GM12801 (cell line): ENCODE data around the gene HLA-G.

Experiments used
- TF ChIP-seq, protein P1 (sequence below): IDR thresholded peaks from one replicate; pipeline ENCODE4 v1.5.1; 2011; ENCODE audit warnings: control low read depth; ENCODE audit not compliant: insufficient read length; ENCODE audit errors: extremely low read depth

The HLA-G gene

GRCh38 chr6:29793796-29794195 is 33.8 kb upstream of the HLA-G start:
- TF ChIP-seq, protein P1, sequence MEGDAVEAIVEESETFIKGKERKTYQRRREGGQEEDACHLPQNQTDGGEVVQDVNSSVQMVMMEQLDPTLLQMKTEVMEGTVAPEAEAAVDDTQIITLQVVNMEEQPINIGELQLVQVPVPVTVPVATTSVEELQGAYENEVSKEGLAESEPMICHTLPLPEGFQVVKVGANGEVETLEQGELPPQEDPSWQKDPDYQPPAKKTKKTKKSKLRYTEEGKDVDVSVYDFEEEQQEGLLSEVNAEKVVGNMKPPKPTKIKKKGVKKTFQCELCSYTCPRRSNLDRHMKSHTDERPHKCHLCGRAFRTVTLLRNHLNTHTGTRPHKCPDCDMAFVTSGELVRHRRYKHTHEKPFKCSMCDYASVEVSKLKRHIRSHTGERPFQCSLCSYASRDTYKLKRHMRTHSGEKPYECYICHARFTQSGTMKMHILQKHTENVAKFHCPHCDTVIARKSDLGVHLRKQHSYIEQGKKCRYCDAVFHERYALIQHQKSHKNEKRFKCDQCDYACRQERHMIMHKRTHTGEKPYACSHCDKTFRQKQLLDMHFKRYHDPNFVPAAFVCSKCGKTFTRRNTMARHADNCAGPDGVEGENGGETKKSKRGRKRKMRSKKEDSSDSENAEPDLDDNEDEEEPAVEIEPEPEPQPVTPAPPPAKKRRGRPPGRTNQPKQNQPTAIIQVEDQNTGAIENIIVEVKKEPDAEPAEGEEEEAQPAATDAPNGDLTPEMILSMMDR = no peak

GRCh38 chr6:29796026-29796425 is 31.6 kb upstream of the HLA-G start:
- TF ChIP-seq, protein P1 = no peak

DNA sequence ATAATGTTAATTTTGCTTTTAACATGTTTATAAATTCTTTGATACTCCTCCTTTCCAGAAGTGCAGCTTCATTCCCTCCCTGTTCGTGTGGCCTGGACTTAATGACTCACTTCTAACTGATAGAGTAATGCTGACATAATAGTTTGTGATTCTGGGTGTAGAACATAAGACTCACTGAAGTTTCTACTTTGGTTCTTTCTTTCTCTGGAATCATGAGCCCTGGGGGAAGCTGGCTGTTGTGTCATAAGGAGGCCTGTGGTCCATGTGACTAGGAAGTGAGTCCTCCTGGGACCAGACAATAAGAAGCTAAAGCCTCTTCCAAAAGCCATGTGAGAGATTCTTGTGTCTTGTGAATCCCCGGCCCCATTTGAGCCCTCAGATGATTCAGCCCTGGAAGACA is 30.5 kb upstream of the HLA-G start:
- TF ChIP-seq, protein P1 = no peak

GRCh38 chr6:29797966-29798365 is 29.7 kb upstream of the HLA-G start:
- TF ChIP-seq, protein P1 = no peak

GRCh38 chr6:29800254-29800653 is 27.4 kb upstream of the HLA-G start:
- TF ChIP-seq, protein P1 = no peak

DNA sequence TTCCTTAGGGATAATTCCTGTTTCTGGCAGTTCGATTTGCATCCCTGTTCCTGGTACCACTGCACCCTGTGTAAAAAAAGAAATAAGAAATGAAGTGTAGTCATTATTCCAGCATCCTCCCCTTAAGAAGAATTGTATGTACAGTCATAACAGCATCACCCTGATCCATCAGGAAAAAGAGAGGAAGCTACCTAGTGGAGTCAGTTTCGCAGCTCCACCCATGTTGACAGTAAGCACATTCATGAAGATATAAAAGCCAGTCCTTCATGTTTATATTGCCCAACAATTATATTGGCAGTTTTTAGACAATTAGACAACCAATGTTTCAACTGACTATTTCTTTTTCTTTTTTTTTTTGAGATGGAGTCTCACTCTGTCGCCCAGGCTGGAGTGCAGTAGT is 21.2 kb upstream of the HLA-G start:
- TF ChIP-seq, protein P1 = no peak

GRCh38 chr6:29809249-29809648 is 18.4 kb upstream of the HLA-G start:
- TF ChIP-seq, protein P1 = no peak

- TF ChIP-seq, protein P1 = no peak
These were observed 17.3 kb upstream of the HLA-G start for GRCh38 chr6:29810371-29810770.
